ENCODE measurements around the gene CHCHD3.

DNA sequence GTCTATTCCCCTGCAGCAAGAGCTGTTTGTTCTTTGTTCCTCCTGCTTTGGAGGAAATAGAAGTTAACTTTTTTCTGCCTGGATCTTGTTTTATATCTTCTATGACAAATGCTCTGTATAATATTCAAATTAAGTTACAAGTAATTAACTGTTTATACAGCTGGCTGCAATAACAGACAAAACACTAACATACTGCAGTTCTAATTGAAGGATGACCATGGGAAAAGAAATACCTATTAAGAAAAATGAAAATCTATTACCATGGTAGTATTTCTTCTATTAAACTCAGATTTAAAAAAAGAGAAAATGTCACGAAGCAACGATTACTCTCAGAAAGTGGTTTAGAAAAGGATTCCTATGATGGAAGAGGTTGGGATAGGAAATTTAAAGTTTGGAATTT lies 291.8 kb downstream of the CHCHD3 start:
- TF ChIP-seq POLR2AphosphoS5 (IDR thresholded peaks at IDR 0.05; ENCODE audit: low read depth, low read length) (no peak), TAF1 (IDR thresholded peaks at IDR 0.05; ENCODE audit: borderline replicate concordance, insufficient read depth, low read length) (no peak), SIN3A (IDR thresholded peaks at IDR 0.05; ENCODE audit: borderline replicate concordance, insufficient read depth, low read length) (no peak)
- TF ChIP-seq, protein P1, sequence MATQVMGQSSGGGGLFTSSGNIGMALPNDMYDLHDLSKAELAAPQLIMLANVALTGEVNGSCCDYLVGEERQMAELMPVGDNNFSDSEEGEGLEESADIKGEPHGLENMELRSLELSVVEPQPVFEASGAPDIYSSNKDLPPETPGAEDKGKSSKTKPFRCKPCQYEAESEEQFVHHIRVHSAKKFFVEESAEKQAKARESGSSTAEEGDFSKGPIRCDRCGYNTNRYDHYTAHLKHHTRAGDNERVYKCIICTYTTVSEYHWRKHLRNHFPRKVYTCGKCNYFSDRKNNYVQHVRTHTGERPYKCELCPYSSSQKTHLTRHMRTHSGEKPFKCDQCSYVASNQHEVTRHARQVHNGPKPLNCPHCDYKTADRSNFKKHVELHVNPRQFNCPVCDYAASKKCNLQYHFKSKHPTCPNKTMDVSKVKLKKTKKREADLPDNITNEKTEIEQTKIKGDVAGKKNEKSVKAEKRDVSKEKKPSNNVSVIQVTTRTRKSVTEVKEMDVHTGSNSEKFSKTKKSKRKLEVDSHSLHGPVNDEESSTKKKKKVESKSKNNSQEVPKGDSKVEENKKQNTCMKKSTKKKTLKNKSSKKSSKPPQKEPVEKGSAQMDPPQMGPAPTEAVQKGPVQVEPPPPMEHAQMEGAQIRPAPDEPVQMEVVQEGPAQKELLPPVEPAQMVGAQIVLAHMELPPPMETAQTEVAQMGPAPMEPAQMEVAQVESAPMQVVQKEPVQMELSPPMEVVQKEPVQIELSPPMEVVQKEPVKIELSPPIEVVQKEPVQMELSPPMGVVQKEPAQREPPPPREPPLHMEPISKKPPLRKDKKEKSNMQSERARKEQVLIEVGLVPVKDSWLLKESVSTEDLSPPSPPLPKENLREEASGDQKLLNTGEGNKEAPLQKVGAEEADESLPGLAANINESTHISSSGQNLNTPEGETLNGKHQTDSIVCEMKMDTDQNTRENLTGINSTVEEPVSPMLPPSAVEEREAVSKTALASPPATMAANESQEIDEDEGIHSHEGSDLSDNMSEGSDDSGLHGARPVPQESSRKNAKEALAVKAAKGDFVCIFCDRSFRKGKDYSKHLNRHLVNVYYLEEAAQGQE (IDR thresholded peaks at IDR 0.05; ENCODE audit: insufficient read depth in 1 of 2, low read depth in 2 of 2, low read length in 2 of 2) = no peak
